GM23338 (cell line): ENCODE measurements around the gene SAMD8. TPM values are rescaled to one million over a fixed set of nuclear protein-coding genes. Genes with fewer than 3 reads are reported as not detected.

Experiments used
- ATAC-seq: fragments of 200-7000 bp; cut with Tn5 transposase; 3 replicates; pipeline ENCODE4 v1.9.1; 2020
- DNase-seq: peaks from one replicate; pipeline ENCODE4 v3.0.0-alpha.2; 2015; ENCODE audit warnings: low spot score
- H2AFZ ChIP-seq: fragments of 200-600 bp; sonication (generic); 2 replicates; pipeline ENCODE4 v1.8.0; 2016; ENCODE audit warnings: antibody characterized with exemption, mild to moderate bottlenecking, moderate library complexity
- H3F3A ChIP-seq: fragments of 200-600 bp; sonication (generic); replicated peaks from 2 replicates; pipeline ENCODE4 v1.8.0; 2017; ENCODE audit warnings: antibody characterized with exemption, mixed run types, low read depth
- H3K27ac ChIP-seq: fragments of 200-600 bp; sonication (generic); 2 replicates; pipeline ENCODE4 v1.6.1; 2016; ENCODE audit warnings: low read depth
- H3K27me3 ChIP-seq: fragments of 200-600 bp; sonication (generic); 2 replicates; pipeline ENCODE4 v1.8.0; 2016; ENCODE audit warnings: mild to moderate bottlenecking, mixed run types, moderate library complexity; ENCODE audit not compliant: insufficient read depth
- H3K36me3 ChIP-seq: fragments of 200-600 bp; sonication (generic); 2 replicates; pipeline ENCODE4 v1.8.0; 2016; ENCODE audit warnings: mild to moderate bottlenecking; ENCODE audit not compliant: insufficient read depth
- H3K4me1 ChIP-seq: fragments of 200-600 bp; sonication (generic); 2 replicates; pipeline ENCODE4 v1.8.0; 2016; ENCODE audit warnings: mild to moderate bottlenecking, moderate library complexity; ENCODE audit not compliant: insufficient read depth
- H3K4me2 ChIP-seq: fragments of 200-600 bp; sonication (generic); 2 replicates; pipeline ENCODE4 v1.7.1; 2017; ENCODE audit warnings: mixed run types
- H3K4me3 ChIP-seq: fragments of 200-600 bp; sonication (generic); 2 replicates; pipeline ENCODE4 v1.6.1; 2016; ENCODE audit warnings: mixed run types
- H3K79me2 ChIP-seq: fragments of 200-600 bp; sonication (generic); replicated peaks from 2 replicates; pipeline ENCODE4 v1.8.0; 2017; ENCODE audit warnings: mild to moderate bottlenecking; ENCODE audit not compliant: insufficient read depth
- H3K9me2 ChIP-seq: fragments of 200-600 bp; sonication (generic); 2 replicates; pipeline ENCODE4 v1.8.0; 2017; ENCODE audit not compliant: insufficient read depth
- H4K20me1 ChIP-seq: fragments of 200-600 bp; sonication (generic); replicated peaks from 2 replicates; pipeline ENCODE4 v1.8.0; 2017; ENCODE audit warnings: mild to moderate bottlenecking; ENCODE audit not compliant: insufficient read depth
- H3K27ac Mint-ChIP-seq: 2 replicates; pipeline ENCODE4 v1.8.0; 2020; ENCODE audit warnings: inconsistent platforms, mild to moderate bottlenecking, moderate library complexity, mixed read lengths
- H3K27me3 Mint-ChIP-seq: 3 replicates; pipeline ENCODE4 v1.8.0; 2022; ENCODE audit warnings: low read depth, mild to moderate bottlenecking, moderate library complexity, mixed read lengths, inconsistent platforms; ENCODE audit not compliant: insufficient read depth, poor library complexity
- H3K36me3 Mint-ChIP-seq: 3 replicates; pipeline ENCODE4 v1.8.0; 2021; ENCODE audit warnings: low read depth, mild to moderate bottlenecking, inconsistent platforms, moderate library complexity, mixed read lengths
- H3K4me1 Mint-ChIP-seq: 3 replicates; pipeline ENCODE4 v1.8.0; 2020; ENCODE audit warnings: mild to moderate bottlenecking, inconsistent platforms, mixed read lengths
- H3K4me3 Mint-ChIP-seq: 3 replicates; pipeline ENCODE4 v1.8.0; 2021; ENCODE audit warnings: moderate library complexity, mild to moderate bottlenecking, inconsistent platforms, mixed read lengths
- H3K9me3 Mint-ChIP-seq: 3 replicates; pipeline ENCODE4 v1.8.0; 2020; ENCODE audit warnings: moderate library complexity, mild to moderate bottlenecking, inconsistent platforms, mixed read lengths
- CREB1 ChIP-seq: fragments of 250-450 bp; sonication (Bioruptor Pico); IDR thresholded peaks from 2 replicates; pipeline ENCODE4 v1.5.0; 2020; ENCODE audit warnings: low read depth, mild to moderate bottlenecking, moderate library complexity
- EZH2phosphoT487 ChIP-seq: fragments of 200-600 bp; sonication (generic); IDR thresholded peaks from one replicate; pipeline ENCODE4 v1.8.1; 2018; ENCODE audit warnings: antibody characterized with exemption; ENCODE audit not compliant: unreplicated experiment
- POLR2AphosphoS5 ChIP-seq: IDR thresholded peaks from 2 replicates; pipeline ENCODE4 v1.6.1; 2016; ENCODE audit warnings: antibody characterized with exemption, low read depth
- polyA plus RNA-seq: library from polyadenylated mRNA; unstranded; fragments of >200 nt; fragmentation: Nextera tagmentation; extraction: Ambion mirVana; gene quantifications from 2 replicates; pipeline ENCODE4 v1.2.1, GENCODE V29; 2016
- total RNA-seq: library from RNA; depleted of rRNA; stranded (reverse); fragments of >200 nt; shearing (Covaris generic); gene quantifications from 2 replicates; pipeline ENCODE4 v1.2.3, GENCODE V29; 2014
- TF ChIP-seq, protein P1 (sequence below): IDR thresholded peaks from one replicate; pipeline ENCODE4 v1.6.1; 2018; ENCODE audit warnings: antibody characterized with exemption; ENCODE audit not compliant: unreplicated experiment
- TF ChIP-seq, protein P2 (sequence below): IDR thresholded peaks from 2 replicates; pipeline ENCODE4 v1.6.1; 2016; ENCODE audit warnings: antibody characterized with exemption

SAMD8 gene
- total and polyA plus RNA-seq, 2 experiments from 2014 or later, result 7.8 to 28.4 TPM

DNA sequence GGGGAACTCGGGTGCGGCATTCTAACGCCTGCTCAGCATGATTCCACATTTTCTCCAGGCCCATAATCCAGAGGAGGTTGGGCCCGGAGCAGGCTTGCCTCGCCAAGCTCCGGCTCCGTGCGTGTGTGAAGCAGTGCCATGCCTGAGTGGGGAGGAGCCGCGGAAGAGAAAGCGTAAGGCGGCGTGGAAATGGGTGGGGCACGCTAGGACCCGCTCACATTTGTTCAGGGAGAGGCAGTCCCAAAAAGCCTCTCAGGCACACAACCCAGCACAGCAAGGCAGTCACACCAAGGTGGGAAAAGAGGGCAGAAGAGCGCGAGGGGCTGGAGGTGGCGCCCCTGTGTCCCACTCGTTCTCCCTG lies 98.4 kb downstream of the SAMD8 start:
- H3K4me1 Mint-ChIP-seq, result peaks cover 32% of the 10 kb centered on the region
- no peak for TF ChIP-seq EZH2phosphoT487
- TF ChIP-seq, protein P1, sequence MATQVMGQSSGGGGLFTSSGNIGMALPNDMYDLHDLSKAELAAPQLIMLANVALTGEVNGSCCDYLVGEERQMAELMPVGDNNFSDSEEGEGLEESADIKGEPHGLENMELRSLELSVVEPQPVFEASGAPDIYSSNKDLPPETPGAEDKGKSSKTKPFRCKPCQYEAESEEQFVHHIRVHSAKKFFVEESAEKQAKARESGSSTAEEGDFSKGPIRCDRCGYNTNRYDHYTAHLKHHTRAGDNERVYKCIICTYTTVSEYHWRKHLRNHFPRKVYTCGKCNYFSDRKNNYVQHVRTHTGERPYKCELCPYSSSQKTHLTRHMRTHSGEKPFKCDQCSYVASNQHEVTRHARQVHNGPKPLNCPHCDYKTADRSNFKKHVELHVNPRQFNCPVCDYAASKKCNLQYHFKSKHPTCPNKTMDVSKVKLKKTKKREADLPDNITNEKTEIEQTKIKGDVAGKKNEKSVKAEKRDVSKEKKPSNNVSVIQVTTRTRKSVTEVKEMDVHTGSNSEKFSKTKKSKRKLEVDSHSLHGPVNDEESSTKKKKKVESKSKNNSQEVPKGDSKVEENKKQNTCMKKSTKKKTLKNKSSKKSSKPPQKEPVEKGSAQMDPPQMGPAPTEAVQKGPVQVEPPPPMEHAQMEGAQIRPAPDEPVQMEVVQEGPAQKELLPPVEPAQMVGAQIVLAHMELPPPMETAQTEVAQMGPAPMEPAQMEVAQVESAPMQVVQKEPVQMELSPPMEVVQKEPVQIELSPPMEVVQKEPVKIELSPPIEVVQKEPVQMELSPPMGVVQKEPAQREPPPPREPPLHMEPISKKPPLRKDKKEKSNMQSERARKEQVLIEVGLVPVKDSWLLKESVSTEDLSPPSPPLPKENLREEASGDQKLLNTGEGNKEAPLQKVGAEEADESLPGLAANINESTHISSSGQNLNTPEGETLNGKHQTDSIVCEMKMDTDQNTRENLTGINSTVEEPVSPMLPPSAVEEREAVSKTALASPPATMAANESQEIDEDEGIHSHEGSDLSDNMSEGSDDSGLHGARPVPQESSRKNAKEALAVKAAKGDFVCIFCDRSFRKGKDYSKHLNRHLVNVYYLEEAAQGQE, result no peak
- no peak for TF ChIP-seq POLR2AphosphoS5
- no peak for TF ChIP-seq CREB1 (CRISPR knock-in tag)
- TF ChIP-seq, protein P2, sequence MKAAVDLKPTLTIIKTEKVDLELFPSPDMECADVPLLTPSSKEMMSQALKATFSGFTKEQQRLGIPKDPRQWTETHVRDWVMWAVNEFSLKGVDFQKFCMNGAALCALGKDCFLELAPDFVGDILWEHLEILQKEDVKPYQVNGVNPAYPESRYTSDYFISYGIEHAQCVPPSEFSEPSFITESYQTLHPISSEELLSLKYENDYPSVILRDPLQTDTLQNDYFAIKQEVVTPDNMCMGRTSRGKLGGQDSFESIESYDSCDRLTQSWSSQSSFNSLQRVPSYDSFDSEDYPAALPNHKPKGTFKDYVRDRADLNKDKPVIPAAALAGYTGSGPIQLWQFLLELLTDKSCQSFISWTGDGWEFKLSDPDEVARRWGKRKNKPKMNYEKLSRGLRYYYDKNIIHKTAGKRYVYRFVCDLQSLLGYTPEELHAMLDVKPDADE, result no peak
- peak overlapping the region; percentile 96 for H3K4me3 Mint-ChIP-seq
- Histone ChIP-seq H3K4me1 (peaks cover 6% of the 10 kb centered on the region), H3K9me2 (no peaks in the 10 kb centered on the region), H2AFZ (peak overlapping the region; percentile 89), H3K4me3 (peak overlapping the region; percentile 99), H3K27ac (peak overlapping the region; percentile 83), H3K4me2 (peak overlapping the region; percentile 82), H3F3A (0 out of 2 replicates have a peak, but pooled peaks cover 8% of the 10 kb centered on the region), H3K79me2 (peaks cover 42% of the 10 kb centered on the region), H3K36me3 (peaks cover 22% of the 10 kb centered on the region), H3K27me3 (no peaks in the 10 kb centered on the region), H4K20me1 (peaks cover 19% of the 10 kb centered on the region)
- peak overlapping the region; percentile 98 for H3K27ac Mint-ChIP-seq
- no peaks in the 10 kb centered on the region for H3K9me3 Mint-ChIP-seq
- peaks cover 6% of the 10 kb centered on the region for H3K27me3 Mint-ChIP-seq
- DNase-seq (no peak), ATAC-seq (peak; percentile 14)
- peaks cover 37% of the 10 kb centered on the region for H3K36me3 Mint-ChIP-seq

GRCh38 chr10:75210282-75211006 lies 99.0 kb downstream of the SAMD8 start, which contains the start of gene VDAC2:
Gene VDAC2, plus strand, starts transcription at chr10:75210796. Its CDS starts 363 bp downstream, at chr10:75211159.
- Mint-ChIP-seq H3K27me3 (peaks cover 6% of the 10 kb centered on the region), H3K4me3 (peak within 1 kb of the TSS; percentile 96), H3K9me3 (no peaks in the 10 kb centered on the region), H3K4me1 (peaks cover 32% of the 10 kb centered on the region), H3K27ac (peak within 1 kb of the TSS; percentile 98), H3K36me3 (peaks cover 43% of the 10 kb centered on the region)
- peak within 1 kb of the TSS; percentile 99 for H3K4me3 ChIP-seq
- H3K9me2 ChIP-seq, result no peaks in the 10 kb centered on the region
- DNase-seq (peak; percentile 87), ATAC-seq (peak; percentile 80)
- H3K27ac ChIP-seq, result peak within 1 kb of the TSS; percentile 96
- no peaks in the 10 kb centered on the region for H3K27me3 ChIP-seq
- peaks cover 6% of the 10 kb centered on the region for H3K4me1 ChIP-seq
- H3F3A ChIP-seq, result 0 out of 2 replicates have a peak, but pooled peaks cover 8% of the 10 kb centered on the region
- H2AFZ ChIP-seq, result peak within 1 kb of the TSS; percentile 89
- H3K4me2 ChIP-seq, result peak within 1 kb of the TSS; percentile 82
- peaks cover 19% of the 10 kb centered on the region for H4K20me1 ChIP-seq
- peaks cover 27% of the 10 kb centered on the region for H3K36me3 ChIP-seq
- peak; percentile 67 for TF ChIP-seq POLR2AphosphoS5
- peak; percentile 88 for TF ChIP-seq CREB1 (CRISPR knock-in tag)
- no peak for TF ChIP-seq EZH2phosphoT487
- TF ChIP-seq, protein P2, result peak; percentile 69; the same call in 1 of the 2 replicates
- peaks cover 48% of the 10 kb centered on the region for H3K79me2 ChIP-seq
